DOHH2 (cell line): Measurements from ENCODE around the gene TSC22D1.

Source experiments
- H3F3A ChIP-seq: fragments of 200-600 bp; sonication (generic), shearing (Covaris generic); 2 replicates; pipeline ENCODE4 v1.6.0; 2016; ENCODE audit warnings: antibody characterized with exemption, mild to moderate bottlenecking; ENCODE audit not compliant: control insufficient read depth, insufficient read depth
- H3K27ac ChIP-seq: fragments of 200-600 bp; sonication (generic); 2 replicates; pipeline ENCODE4 v1.5.1; 2014; ENCODE audit warnings: low read depth, mild to moderate bottlenecking, low read length, moderate library complexity
- H3K27me3 ChIP-seq: fragments of 200-600 bp; sonication (generic); 2 replicates; pipeline ENCODE4 v1.6.1; 2014; ENCODE audit warnings: mild to moderate bottlenecking, low read length, mixed read lengths; ENCODE audit not compliant: control insufficient read depth
- H3K36me3 ChIP-seq: fragments of 200-600 bp; sonication (generic); 2 replicates; pipeline ENCODE4 v1.6.1; 2014; ENCODE audit warnings: mild to moderate bottlenecking, low read length, moderate library complexity, mixed read lengths; ENCODE audit not compliant: control insufficient read depth
- H3K4me1 ChIP-seq: fragments of 200-600 bp; sonication (generic); 2 replicates; pipeline ENCODE4 v1.6.1; 2014; ENCODE audit warnings: mild to moderate bottlenecking, low read length, mixed read lengths; ENCODE audit not compliant: control insufficient read depth
- H3K4me2 ChIP-seq: fragments of 200-600 bp; sonication (generic); 2 replicates; pipeline ENCODE4 v1.6.0; 2014; ENCODE audit warnings: mild to moderate bottlenecking, low read length, moderate library complexity
- H3K4me3 ChIP-seq: fragments of 200-600 bp; sonication (generic); 2 replicates; pipeline ENCODE4 v1.5.1; 2014; ENCODE audit warnings: mild to moderate bottlenecking, low read length, mixed read lengths
- H3K79me2 ChIP-seq: fragments of 200-600 bp; sonication (generic); 2 replicates; pipeline ENCODE4 v1.6.1; 2014; ENCODE audit warnings: mild to moderate bottlenecking, low read length, mixed read lengths; ENCODE audit not compliant: control insufficient read depth
- H3K9me2 ChIP-seq: fragments of 200-600 bp; sonication (generic); replicated peaks from 2 replicates; pipeline ENCODE4 v1.6.1; 2014; ENCODE audit warnings: mild to moderate bottlenecking, low read length, mixed read lengths; ENCODE audit not compliant: control insufficient read depth
- H3K9me3 ChIP-seq: fragments of 200-600 bp; sonication (generic); 2 replicates; pipeline ENCODE4 v1.6.1; 2014; ENCODE audit warnings: antibody characterized with exemption, low read length, mixed read lengths; ENCODE audit not compliant: control insufficient read depth, insufficient read depth
- H4K20me1 ChIP-seq: fragments of 200-600 bp; sonication (generic); 2 replicates; pipeline ENCODE4 v1.6.0; 2014; ENCODE audit warnings: low read depth, mild to moderate bottlenecking, antibody characterized with exemption, low read length, moderate library complexity; ENCODE audit not compliant: control insufficient read depth, insufficient read depth
- CTCF ChIP-seq: fragments of 200-600 bp; sonication (generic); IDR thresholded peaks from one replicate; pipeline ENCODE4 v1.5.1; 2014; ENCODE audit warnings: antibody characterized with exemption, mild to moderate bottlenecking, low read depth, low read length; ENCODE audit not compliant: poor library complexity, severe bottlenecking
- EZH2phosphoT487 ChIP-seq: fragments of 200-600 bp; sonication (generic); IDR thresholded peaks from 2 replicates; pipeline ENCODE4 v1.6.1; 2017; ENCODE audit warnings: borderline replicate concordance, mild to moderate bottlenecking, antibody characterized with exemption, low read length, moderate library complexity, mixed read lengths

TSC22D1 gene

GRCh38 chr13:44449999-44450821 is 125.9 kb downstream of the TSC22D1 start:
- H3K4me2 ChIP-seq = no peak overlapping the region
- no peak overlapping the region for H3K27ac ChIP-seq

GRCh38 chr13:44448875-44449274 is 127.3 kb downstream of the TSC22D1 start:
- Histone ChIP-seq H3F3A (no peaks in the 10 kb centered on the region), H3K4me1 (peaks cover 20% of the 10 kb centered on the region), H3K79me2 (no peaks in the 10 kb centered on the region), H3K9me3 (0 out of 2 replicates have a peak, but pooled peaks cover 6% of the 10 kb centered on the region), H3K27ac (no peak overlapping the region), H3K4me2 (no peak overlapping the region), H3K4me3 (no peak overlapping the region), H3K27me3 (no peaks in the 10 kb centered on the region), H3K9me2 (no peaks in the 10 kb centered on the region), H4K20me1 (no peaks in the 10 kb centered on the region), H3K36me3 (no peaks in the 10 kb centered on the region)
- TF ChIP-seq EZH2phosphoT487 (no peak), CTCF (no peak)

More at GRCh38 chr13:44449999-44450821, 125.9 kb downstream of the TSC22D1 start:
- peaks cover 20% of the 10 kb centered on the region for H3K4me1 ChIP-seq
- no peaks in the 10 kb centered on the region for H3K36me3 ChIP-seq
- no peaks in the 10 kb centered on the region for H3K79me2 ChIP-seq
- H3F3A ChIP-seq = no peaks in the 10 kb centered on the region
- H3K27me3 ChIP-seq = no peaks in the 10 kb centered on the region
- H4K20me1 ChIP-seq = no peaks in the 10 kb centered on the region
- no peak for TF ChIP-seq CTCF
- TF ChIP-seq EZH2phosphoT487 = no peak
- H3K9me3 ChIP-seq = 0 out of 2 replicates have a peak, but pooled peaks cover 6% of the 10 kb centered on the region
- no peak overlapping the region for H3K4me3 ChIP-seq
- H3K9me2 ChIP-seq = no peaks in the 10 kb centered on the region

GRCh38 chr13:44448373-44448772 is 127.8 kb downstream of the TSC22D1 start:
- H3K9me2 ChIP-seq = no peaks in the 10 kb centered on the region
- no peak for TF ChIP-seq CTCF
- TF ChIP-seq EZH2phosphoT487 = no peak
- H3F3A ChIP-seq = no peaks in the 10 kb centered on the region
- no peaks in the 10 kb centered on the region for H3K36me3 ChIP-seq
- 0 out of 2 replicates have a peak, but pooled peaks cover 6% of the 10 kb centered on the region for H3K9me3 ChIP-seq
- H3K4me3 ChIP-seq = no peak overlapping the region
- H3K4me1 ChIP-seq = peaks cover 20% of the 10 kb centered on the region
- no peak overlapping the region for H3K4me2 ChIP-seq
- no peaks in the 10 kb centered on the region for H3K27me3 ChIP-seq
- H3K27ac ChIP-seq = no peak overlapping the region
- no peaks in the 10 kb centered on the region for H4K20me1 ChIP-seq
- H3K79me2 ChIP-seq = no peaks in the 10 kb centered on the region
